Fibroblast of the aortic adventitia (primary cell): ENCODE results near the gene ZNF41. TPM values are rescaled to one million over a fixed set of nuclear protein-coding genes. Genes with fewer than 3 reads are reported as not detected.
A peak's percentile ranks its signal among the peaks of the same experiment; 100 is the strongest.
"Not testable (repeated sequence)": the region's sequence is repeated elsewhere in the genome, so short reads cannot be mapped to it uniquely, and the experiment has no call there.

Experiments
- DNase-seq: peaks from one replicate; pipeline ENCODE4 v3.0.0-alpha.2; 2010; ENCODE audit warnings: low read depth
- H3K4me3 ChIP-seq: 2 replicates; pipeline ENCODE4 v1.5.1; 2011; ENCODE audit warnings: low read depth, mild to moderate bottlenecking, control low read depth, low read length, moderate library complexity
- CTCF ChIP-seq: IDR thresholded peaks from 2 replicates; pipeline ENCODE4 v1.5.1; 2011; ENCODE audit warnings: mild to moderate bottlenecking, low read length, control low read depth, inconsistent platforms; ENCODE audit not compliant: insufficient read depth
- total RNA-seq: library from RNA; depleted of rRNA; stranded (reverse); fragments of >200 nt; gene quantifications from 2 replicates; pipeline ENCODE4 v1.2.3, GENCODE V29; 2012; ENCODE audit warnings: low replicate concordance

The ZNF41 gene
- total RNA-seq, 1 donor, result 10.5 TPM

- TF ChIP-seq CTCF, result no peak
- peak; percentile 69 for DNase-seq
- no peak overlapping the region for H3K4me3 ChIP-seq
Observed at GRCh38 chrX:47501226-47502074, 18.4 kb upstream of the ZNF41 start.

- no peak for TF ChIP-seq CTCF
- no peak for DNase-seq
- H3K4me3 ChIP-seq, result no peak overlapping the region
Observed at GRCh38 chrX:47500554-47500953, 17.5 kb upstream of the ZNF41 start.

GRCh38 chrX:47499293-47499692 lies 16.3 kb upstream of the ZNF41 start:
- no peak for TF ChIP-seq CTCF
- H3K4me3 ChIP-seq, result no peak overlapping the region
- no peak for DNase-seq

GRCh38 chrX:47498411-47498810 lies 15.4 kb upstream of the ZNF41 start:
- H3K4me3 ChIP-seq, result no peak overlapping the region
- DNase-seq, result no peak
- no peak for TF ChIP-seq CTCF

- H3K4me3 ChIP-seq, result no peak overlapping the region
- peak; percentile 54 for TF ChIP-seq CTCF
- peak; percentile 66 for DNase-seq
Observed at GRCh38 chrX:47497271-47497888, 14.4 kb upstream of the ZNF41 start.

- H3K4me3 ChIP-seq, DNase-seq: not testable (repeated sequence)
Observed at GRCh38 chrX:47492133-47492532, 9.1 kb upstream of the ZNF41 start.

- no peak overlapping the region for H3K4me3 ChIP-seq
- no peak for DNase-seq
- no peak for TF ChIP-seq CTCF
Observed at GRCh38 chrX:47489507-47490275, 6.7 kb upstream of the ZNF41 start.
